Loucy (cell line): ENCODE data around the gene TRPM2.

ENCODE experiments used
- H2AFZ ChIP-seq: fragments of 200-600 bp; sonication (generic); 2 replicates; pipeline ENCODE4 v1.6.0; 2016; ENCODE audit warnings: antibody characterized with exemption, mild to moderate bottlenecking, low read length, moderate library complexity
- H3F3A ChIP-seq: fragments of 200-600 bp; 2 replicates; pipeline ENCODE4 v1.6.0; 2016; ENCODE audit warnings: antibody characterized with exemption, low read depth, mild to moderate bottlenecking
- H3K27me3 ChIP-seq: fragments of 200-600 bp; sonication (generic); 2 replicates; pipeline ENCODE4 v1.6.1; 2014; ENCODE audit warnings: low read length, mild to moderate bottlenecking; ENCODE audit not compliant: insufficient read depth, poor library complexity, severe bottlenecking
- H3K36me3 ChIP-seq: fragments of 200-600 bp; sonication (generic); 2 replicates; pipeline ENCODE4 v1.6.1; 2016; ENCODE audit warnings: low read length; ENCODE audit not compliant: insufficient read depth
- H3K4me1 ChIP-seq: fragments of 200-600 bp; sonication (generic); 2 replicates; pipeline ENCODE4 v1.5.1; 2014; ENCODE audit warnings: low read length, mild to moderate bottlenecking; ENCODE audit not compliant: insufficient read depth, poor library complexity, severe bottlenecking
- H3K4me2 ChIP-seq: fragments of 200-600 bp; sonication (generic); 2 replicates; pipeline ENCODE4 v1.6.0; 2014; ENCODE audit warnings: antibody characterized with exemption, low read length, low read depth, mild to moderate bottlenecking; ENCODE audit not compliant: poor library complexity, severe bottlenecking
- H3K4me3 ChIP-seq: fragments of 200-600 bp; sonication (generic); 2 replicates; pipeline ENCODE4 v1.5.1; 2014; ENCODE audit warnings: low read length, mild to moderate bottlenecking, mixed read lengths; ENCODE audit not compliant: poor library complexity, severe bottlenecking
- H3K79me2 ChIP-seq: fragments of 200-600 bp; sonication (generic); 2 replicates; pipeline ENCODE4 v1.6.1; 2014; ENCODE audit warnings: low read length; ENCODE audit not compliant: insufficient read depth
- H3K9ac ChIP-seq: fragments of 200-600 bp; sonication (generic); 2 replicates; pipeline ENCODE4 v1.6.0; 2014; ENCODE audit warnings: mild to moderate bottlenecking, low read depth, low read length, moderate library complexity; ENCODE audit not compliant: poor library complexity, severe bottlenecking
- H3K9me2 ChIP-seq: fragments of 200-600 bp; sonication (generic); replicated peaks from 2 replicates; pipeline ENCODE4 v1.6.1; 2016; ENCODE audit warnings: low read depth, low read length, mixed read lengths
- H3K9me3 ChIP-seq: fragments of 200-600 bp; sonication (generic); 2 replicates; pipeline ENCODE4 v1.6.1; 2014; ENCODE audit warnings: mild to moderate bottlenecking, antibody characterized with exemption, low read length, low read depth; ENCODE audit not compliant: insufficient read depth
- H4K20me1 ChIP-seq: fragments of 200-600 bp; sonication (generic); 2 replicates; pipeline ENCODE4 v1.6.0; 2014; ENCODE audit warnings: antibody characterized with exemption, low read length, mild to moderate bottlenecking; ENCODE audit not compliant: insufficient read depth, poor library complexity, severe bottlenecking
- EZH2phosphoT487 ChIP-seq: fragments of 200-600 bp; IDR thresholded peaks from 2 replicates; pipeline ENCODE4 v1.6.1; 2018; ENCODE audit warnings: antibody characterized with exemption, mild to moderate bottlenecking, moderate library complexity, borderline replicate concordance
- TF ChIP-seq, protein P1 (sequence below): fragments of 200-600 bp; sonication (generic); conservative IDR thresholded peaks from 2 replicates; pipeline ENCODE4 v1.5.1; 2014; ENCODE audit warnings: mild to moderate bottlenecking, antibody characterized with exemption, low read length

TRPM2 gene

DNA sequence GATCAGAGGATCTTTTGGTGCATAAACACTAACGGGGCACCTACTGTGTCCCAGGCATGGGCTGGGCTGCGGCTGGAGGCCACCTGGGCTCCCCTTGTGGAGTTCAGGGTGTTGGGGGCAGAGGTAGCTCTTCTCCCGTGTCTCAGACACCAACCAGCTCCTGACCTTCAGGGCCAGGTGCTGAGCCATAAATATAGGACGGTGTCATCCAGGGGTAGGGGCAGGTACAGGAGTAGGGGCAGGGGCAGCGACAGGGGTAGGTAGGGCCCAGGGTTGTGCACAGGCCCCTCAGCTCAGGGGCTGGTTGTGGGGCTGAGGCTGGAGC is 83.9 kb downstream of the TRPM2 start:
- Histone ChIP-seq H3K9ac (no peak overlapping the region), H3F3A (no peaks in the 10 kb centered on the region), H3K79me2 (no peaks in the 10 kb centered on the region), H3K9me3 (peaks cover 10% of the 10 kb centered on the region; the same call in 1 of the 2 replicates), H3K27me3 (no peaks in the 10 kb centered on the region), H2AFZ (no peak overlapping the region), H3K9me2 (no peaks in the 10 kb centered on the region), H3K4me3 (no peak overlapping the region), H4K20me1 (no peaks in the 10 kb centered on the region), H3K4me1 (no peaks in the 10 kb centered on the region), H3K36me3 (no peaks in the 10 kb centered on the region), H3K4me2 (no peak overlapping the region)
- no peak for TF ChIP-seq EZH2phosphoT487
- TF ChIP-seq, protein P1, sequence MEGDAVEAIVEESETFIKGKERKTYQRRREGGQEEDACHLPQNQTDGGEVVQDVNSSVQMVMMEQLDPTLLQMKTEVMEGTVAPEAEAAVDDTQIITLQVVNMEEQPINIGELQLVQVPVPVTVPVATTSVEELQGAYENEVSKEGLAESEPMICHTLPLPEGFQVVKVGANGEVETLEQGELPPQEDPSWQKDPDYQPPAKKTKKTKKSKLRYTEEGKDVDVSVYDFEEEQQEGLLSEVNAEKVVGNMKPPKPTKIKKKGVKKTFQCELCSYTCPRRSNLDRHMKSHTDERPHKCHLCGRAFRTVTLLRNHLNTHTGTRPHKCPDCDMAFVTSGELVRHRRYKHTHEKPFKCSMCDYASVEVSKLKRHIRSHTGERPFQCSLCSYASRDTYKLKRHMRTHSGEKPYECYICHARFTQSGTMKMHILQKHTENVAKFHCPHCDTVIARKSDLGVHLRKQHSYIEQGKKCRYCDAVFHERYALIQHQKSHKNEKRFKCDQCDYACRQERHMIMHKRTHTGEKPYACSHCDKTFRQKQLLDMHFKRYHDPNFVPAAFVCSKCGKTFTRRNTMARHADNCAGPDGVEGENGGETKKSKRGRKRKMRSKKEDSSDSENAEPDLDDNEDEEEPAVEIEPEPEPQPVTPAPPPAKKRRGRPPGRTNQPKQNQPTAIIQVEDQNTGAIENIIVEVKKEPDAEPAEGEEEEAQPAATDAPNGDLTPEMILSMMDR = no peak

DNA sequence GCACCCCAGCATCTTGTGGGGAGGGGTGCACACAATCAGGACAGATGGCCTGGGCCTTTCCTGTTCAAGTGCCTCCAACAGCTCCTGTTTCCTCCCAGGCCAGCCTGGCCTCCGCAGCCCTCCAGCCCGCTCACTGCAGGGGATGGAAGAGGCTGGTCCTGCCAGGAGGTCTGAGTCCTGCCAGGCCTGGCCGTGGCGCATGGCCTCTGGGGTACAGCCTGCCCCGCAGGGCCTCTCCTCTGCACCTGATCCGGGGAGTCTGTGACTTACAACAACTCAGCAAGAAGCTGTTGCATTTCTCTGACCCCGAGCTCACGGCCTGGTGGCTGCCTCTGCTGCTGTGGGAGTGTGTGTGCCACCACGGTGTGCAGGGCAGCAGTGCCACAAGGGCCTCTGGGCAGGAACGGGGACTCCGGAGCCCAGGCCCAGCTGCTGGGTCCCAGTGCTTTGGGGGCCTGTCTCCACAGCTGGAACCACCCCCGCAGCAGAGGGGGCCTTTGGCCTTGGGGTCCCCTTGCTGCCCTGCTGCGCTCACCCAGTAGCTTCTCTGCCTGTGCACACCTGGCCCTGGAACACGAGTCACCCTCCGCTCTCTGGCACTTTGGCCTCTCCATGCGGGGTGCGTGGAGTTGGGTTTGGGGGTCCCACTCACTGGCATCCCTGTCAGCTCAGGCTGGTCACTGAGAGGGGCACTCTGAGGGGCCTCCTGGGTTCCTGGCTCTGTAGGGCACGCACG is 84.4 kb downstream of the TRPM2 start:
- no peaks in the 10 kb centered on the region for H3F3A ChIP-seq
- H2AFZ ChIP-seq = no peak overlapping the region
- no peak for TF ChIP-seq EZH2phosphoT487
- TF ChIP-seq, protein P1 = no peak

DNA sequence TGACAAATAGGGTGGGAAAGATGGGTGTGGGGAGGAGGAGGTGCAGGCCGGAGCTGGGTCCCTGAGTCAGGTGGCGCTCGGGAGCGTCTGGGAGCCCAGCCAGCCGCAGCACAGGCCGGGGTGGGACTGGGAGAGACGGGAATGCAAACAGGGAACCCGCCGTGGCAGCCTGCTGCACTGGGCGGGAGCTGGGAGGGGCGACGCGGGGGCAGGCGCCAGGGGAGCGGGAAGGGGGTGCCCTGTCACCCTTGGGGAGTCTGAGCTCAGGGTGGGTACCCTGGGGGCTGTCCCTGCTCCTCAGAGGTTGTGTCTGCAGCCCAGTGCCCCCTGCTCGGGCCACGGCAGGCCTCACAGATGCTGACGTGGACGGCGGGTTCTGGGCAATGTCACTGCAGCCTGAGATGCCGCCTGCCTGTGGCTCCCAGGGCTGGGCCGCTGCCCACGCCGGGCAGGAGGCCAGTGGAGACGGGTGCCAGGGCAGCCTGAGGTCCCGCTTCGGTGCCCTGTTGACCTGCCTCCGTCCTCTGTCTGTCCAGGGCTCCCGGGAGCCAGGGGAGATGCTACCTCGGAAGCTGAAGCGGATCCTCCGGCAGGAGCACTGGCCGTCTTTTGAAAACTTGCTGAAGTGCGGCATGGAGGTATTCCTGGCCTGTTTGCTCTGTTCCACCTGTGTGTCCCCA is 85.2 kb downstream of the TRPM2 start:
- no peaks in the 10 kb centered on the region for H3K27me3 ChIP-seq
- no peaks in the 10 kb centered on the region for H3K79me2 ChIP-seq

More for the DNA sequence above, 84.4 kb downstream of the TRPM2 start:
- Histone ChIP-seq H3K36me3 (no peaks in the 10 kb centered on the region), H3K79me2 (no peaks in the 10 kb centered on the region), H3K4me3 (no peak overlapping the region), H3K9me3 (peaks cover 8% of the 10 kb centered on the region; the same call in 1 of the 2 replicates), H3K9me2 (no peaks in the 10 kb centered on the region), H4K20me1 (no peaks in the 10 kb centered on the region), H3K4me1 (no peaks in the 10 kb centered on the region), H3K27me3 (no peaks in the 10 kb centered on the region), H3K9ac (no peak overlapping the region), H3K4me2 (no peak overlapping the region)

More for the DNA sequence above, 85.2 kb downstream of the TRPM2 start:
- TF ChIP-seq EZH2phosphoT487 = no peak
- TF ChIP-seq, protein P1 = no peak
- Histone ChIP-seq H3K4me3 (no peak overlapping the region), H3K9ac (no peak overlapping the region), H4K20me1 (no peaks in the 10 kb centered on the region), H3K4me2 (no peak overlapping the region), H3K9me2 (no peaks in the 10 kb centered on the region), H3K9me3 (peaks cover 8% of the 10 kb centered on the region; the same call in 1 of the 2 replicates), H3K36me3 (no peaks in the 10 kb centered on the region), H3F3A (no peaks in the 10 kb centered on the region), H2AFZ (no peak overlapping the region), H3K4me1 (no peaks in the 10 kb centered on the region)
